ENCODE data around the gene KLHL2.

KLHL2 gene

DNA sequence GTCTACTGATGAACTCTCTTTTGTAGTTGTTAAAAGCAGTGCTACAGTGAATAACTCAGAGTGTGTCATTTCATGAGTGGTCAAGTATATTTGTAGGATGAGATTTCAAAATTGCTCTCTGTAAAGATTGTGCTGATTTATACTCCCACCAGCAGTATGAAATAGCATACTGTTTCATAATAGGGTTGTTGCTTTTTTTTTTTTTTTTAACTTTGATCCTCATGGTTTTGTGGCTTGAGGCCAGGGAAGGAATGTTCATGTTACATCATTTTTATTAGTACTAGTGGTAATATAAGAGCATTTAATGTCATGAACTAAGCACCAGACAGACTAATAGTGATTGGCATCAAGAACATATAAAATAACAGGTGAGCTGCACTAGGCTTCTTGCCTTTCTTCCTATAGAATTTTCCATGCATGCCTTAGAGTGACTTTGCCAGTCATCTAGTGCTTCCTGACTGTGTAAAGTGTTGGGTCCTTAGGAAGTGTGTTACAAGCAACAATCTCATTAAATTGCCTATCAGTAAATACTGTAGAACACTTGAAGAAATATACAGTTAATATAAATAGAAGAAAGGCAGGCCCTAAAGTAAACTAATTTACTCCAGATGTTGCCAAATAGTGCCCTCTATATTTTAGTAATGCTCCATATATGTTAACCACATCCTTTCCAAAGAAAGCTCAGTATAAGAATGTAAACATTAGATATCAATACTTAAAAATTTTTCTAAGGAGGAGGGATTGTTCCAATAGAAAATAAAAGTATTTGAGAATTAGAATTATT lies 81.5 kb downstream of the KLHL2 start:
- DNase-seq (ENCODE audit: low read depth in 2 of 2): no peak

DNA sequence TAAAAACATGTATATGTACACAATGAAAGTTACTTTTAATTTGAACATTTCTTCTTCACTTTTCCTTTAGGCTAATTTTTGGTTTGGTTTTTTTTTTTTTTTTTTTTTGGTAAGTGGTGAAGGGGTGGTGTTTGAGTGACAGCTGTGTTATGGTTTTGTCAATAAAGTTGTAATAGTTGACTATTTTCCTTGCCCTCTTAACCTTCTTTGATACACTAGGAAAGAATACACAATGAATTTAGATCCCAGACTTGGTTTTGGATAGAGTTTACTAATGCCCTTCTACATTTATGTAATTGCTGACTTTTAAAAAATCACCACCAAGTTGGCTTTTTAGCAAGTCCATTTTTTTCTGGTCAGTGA lies 82.0 kb downstream of the KLHL2 start:
- no peak for DNase-seq (ENCODE audit: low read depth in 2 of 2)

DNA sequence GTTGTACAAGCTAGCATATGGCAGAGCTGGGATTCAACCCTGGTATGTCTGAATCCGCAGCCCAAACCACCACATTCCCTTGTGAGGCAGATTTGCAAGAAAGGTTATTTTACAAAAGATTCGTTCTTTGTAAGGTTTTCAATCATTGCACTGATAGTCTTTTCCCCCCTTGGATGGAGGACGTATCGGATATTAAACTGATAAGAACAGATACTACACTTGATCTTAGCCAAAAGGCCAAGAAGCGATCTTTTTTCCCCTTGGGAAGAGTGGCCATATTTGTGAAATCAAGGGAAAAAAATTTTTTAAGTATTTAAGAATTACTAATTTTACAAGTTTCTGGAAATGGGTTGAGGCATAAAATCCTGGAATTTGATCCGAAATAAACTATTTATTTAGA lies 85.7 kb downstream of the KLHL2 start:
- DNase-seq (ENCODE audit: low read depth in 2 of 2): no peak

DNA sequence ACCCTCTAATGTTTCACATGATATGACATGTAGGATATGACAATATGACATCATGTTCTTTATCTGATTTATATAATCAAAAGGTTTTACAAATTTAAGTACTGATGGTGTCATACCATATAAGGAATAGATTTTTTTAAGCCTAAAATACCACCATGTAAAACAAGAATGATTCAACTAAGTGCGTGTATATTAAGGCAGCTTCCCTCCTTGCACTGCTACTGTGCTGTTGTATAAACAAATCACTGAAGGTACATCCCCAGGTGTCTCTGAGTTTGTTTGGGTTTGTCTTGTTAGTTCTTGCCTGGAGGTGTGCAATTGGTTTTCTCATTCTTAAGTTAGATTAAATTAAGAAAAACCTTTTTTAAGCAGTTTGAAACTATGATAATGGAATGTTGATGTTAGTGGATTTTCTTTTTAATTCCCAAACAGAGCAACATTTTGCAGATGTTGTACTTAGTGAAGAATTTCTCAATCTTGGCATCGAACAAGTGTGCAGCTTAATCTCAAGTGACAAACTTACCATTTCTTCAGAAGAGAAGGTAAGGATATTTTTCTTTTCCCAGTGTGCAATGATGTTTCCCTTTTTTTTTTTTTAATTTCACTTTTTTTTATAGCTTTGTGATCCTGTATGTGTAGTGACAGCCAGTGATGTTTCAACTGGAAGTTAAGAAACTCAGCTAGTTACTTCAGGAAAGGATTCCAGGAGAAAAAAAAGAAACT lies 86.7 kb downstream of the KLHL2 start:
- no peak for DNase-seq (ENCODE audit: low read depth in 2 of 2)

DNA sequence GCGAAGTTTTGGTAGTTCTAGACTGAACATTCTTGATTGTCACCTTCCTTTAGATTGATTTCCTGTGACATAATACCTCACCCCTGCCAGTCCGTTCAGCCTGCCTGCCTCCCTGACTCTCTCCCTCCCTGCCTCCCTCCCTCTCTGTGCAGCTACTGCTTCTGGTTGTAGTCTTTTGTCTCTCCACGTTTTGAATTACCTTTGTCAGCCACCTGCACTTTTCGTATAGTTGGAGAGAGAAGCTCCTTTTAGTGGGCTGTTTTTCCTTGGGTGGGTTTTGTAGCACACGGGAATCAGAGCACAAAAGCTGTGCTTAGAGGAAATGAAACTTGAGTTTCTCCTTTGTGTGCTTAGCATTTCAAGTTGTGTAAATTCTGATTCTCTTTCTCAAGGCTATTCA lies 87.5 kb downstream of the KLHL2 start:
- DNase-seq (ENCODE audit: low read depth in 2 of 2): no peak

DNA sequence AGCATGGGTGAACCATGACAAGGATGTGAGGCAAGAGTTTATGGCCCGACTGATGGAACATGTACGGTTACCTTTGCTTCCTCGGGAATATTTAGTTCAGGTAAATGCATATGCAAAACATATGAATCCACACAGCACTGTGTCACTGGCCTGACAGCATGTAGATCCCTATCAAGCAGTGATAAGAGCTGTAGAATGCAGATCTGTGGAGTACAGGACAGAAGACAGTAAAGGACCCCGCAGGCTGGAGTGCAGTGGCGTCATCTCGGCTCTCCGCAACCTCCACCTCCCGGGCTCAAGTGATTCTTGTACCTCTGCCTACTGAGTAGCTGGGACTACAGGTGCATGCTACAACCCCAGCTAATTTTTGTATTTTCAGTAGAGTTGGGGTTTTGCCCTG lies 90.3 kb downstream of the KLHL2 start:
- DNase-seq (ENCODE audit: low read depth in 2 of 2): no peak

DNA sequence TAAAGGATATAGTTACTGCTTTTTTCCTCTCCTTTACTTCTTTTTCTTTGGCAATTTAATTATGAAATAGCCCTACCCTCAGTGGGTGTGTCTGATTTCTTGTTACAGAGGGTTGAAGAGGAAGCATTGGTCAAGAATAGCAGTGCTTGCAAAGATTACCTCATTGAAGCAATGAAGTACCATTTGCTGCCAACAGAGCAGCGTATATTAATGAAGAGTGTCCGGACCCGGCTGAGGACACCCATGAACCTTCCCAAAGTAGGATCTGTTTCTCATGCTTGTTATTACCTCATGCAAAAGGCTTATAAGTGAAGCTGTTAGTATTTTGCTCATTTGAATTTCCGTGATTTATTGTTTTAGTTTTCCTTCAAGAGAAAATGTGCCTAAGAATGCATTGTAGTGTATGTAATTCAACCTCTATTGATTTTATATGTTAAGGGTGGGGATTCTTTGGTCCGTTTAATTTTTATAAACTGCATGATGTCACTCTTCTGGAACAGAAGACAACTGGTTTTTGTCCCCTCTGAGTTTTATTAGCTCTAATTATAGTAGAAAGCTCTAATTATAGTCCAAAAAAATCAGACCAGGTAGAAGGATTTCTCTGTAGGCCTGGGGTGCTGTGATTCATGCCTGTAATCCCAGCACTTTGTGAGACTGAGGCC lies 92.2 kb downstream of the KLHL2 start:
- DNase-seq (ENCODE audit: low read depth in 2 of 2): no peak

DNA sequence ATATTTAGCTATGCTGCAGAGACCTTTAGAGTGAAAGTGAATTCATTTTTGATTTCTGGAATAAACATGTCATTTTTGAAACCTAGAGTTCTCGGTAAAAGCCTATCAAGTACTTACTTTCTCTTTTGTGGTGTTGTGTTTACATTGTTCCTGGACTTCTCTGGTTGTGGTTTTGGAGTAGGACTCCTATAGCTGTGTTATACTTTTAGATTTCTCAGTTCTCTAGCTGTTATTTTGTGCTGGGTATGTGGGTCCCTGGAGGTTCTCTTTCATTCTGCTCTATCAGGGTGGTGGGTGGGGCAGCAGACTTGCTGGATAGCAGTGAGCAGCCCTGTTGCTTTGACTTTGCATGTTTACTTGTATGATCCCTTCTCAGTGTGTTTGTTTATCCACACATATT lies 94.5 kb downstream of the KLHL2 start:
- no peak for DNase-seq (ENCODE audit: low read depth in 2 of 2)

DNA sequence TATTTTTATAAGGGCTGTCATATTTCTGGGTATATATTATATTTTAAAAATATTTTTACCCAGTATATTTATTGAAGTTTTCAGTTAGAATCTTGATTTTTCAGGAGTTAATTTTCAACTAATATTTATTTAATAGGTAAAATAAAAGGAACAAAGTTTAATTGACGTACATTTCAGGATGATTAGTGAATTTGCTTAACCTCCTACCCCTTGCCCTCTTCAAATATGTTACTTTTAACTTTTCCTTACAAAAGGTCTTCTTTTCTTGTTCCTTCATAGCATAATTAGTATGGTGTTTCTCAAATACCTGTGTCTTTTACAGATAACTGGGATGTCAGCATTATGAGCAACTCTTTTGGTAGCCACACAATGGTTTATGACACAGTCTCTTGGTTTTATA lies 95.3 kb downstream of the KLHL2 start:
- DNase-seq (ENCODE audit: low read depth in 2 of 2): no peak

DNA sequence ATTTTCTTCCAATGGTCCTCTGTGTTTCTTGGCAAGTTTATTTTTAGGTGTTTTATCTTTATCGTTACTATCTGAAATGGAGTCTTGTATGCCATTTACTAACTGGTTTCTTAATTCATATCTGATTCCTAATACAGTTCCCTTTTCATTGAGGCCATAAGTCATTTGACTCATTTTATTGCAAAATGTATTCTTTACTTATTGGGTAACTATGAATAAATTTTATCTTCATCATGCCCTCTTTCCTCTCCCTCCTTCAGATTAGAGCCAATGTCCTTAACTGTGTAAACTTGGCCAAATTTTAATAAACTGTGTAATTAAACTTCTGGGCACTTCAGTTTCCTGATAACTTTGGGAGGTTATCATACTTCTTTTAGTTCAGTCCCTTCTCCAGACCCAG lies 100.8 kb downstream of the KLHL2 start:
- no peak for DNase-seq (ENCODE audit: low read depth in 2 of 2)

DNA sequence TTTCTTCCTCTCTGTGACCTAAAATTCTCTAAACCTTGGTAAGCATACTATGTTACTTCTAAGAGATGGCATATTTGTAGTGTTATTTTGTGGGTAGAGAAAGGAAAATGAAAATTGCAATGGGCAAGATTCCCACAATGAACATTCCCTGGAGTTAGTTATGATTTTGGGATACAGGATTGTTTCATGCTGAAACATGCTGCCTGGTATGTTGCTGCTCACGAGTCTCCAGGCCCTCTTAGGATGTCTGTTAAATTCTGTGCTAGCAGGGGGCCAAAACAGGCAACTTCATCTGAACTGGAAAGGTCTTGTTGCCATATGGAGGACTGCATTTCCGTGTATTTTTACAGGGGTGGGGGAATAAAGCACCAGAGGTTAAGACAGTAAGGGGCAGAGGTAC lies 101.2 kb downstream of the KLHL2 start:
- no peak for DNase-seq (ENCODE audit: low read depth in 2 of 2)

DNA sequence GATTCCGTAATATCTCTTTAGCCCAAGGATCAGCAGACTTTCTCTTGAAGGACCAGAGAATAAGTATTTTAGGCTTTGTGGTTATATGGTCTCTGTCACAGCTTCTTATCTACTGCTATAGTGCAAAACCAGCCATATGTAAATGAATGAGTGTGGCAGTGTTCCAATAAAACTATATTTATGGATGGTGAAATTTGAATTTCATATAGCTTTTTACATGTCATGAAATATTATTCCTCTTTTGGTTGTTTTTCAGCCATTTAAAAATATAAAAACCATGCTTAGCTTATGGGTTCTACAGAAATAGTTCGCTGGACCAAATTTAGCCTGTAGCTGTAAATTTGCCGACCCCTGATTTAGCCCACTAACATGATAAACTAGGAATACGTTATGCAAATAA lies 102.1 kb downstream of the KLHL2 start:
- no peak for DNase-seq (ENCODE audit: low read depth in 2 of 2)

DNA sequence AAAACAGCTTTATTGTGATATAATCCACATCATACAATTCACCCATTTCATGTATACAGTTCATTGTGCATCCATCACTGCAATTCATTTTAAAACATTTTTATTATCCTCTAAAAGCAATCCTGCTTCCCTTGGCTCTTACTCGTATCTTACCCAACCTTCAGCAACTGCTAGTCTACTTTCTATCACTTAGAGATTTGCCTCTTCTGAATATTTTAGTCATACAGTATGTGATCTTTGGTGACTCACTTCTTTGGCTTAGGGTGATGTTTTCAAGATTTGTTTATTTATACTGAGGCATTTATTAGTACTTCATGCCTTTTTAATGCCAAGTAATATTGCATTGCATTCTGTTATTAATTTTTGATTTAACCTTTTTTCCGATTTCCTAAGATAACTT lies 105.1 kb downstream of the KLHL2 start:
- no peak for DNase-seq (ENCODE audit: low read depth in 2 of 2)

DNA sequence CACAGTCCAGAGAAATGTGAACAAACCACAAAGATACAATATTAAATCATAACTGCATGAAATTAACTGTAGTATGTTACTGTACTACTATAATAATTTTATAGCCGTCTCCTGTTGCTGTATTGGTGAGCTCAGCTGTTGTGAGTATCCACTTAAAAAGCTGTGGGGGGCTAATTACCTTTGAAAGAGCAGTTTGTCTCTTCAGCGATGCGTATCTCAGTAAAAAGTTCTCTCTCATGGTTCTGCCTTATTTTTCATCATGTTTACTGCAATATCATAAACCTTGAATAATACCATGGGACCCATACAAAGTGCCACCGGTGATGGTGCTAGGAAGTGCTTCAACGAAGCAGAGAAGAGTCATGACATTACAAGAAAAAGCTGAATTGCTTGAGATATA lies 111.7 kb downstream of the KLHL2 start:
- no peak for DNase-seq (ENCODE audit: low read depth in 2 of 2)

DNA sequence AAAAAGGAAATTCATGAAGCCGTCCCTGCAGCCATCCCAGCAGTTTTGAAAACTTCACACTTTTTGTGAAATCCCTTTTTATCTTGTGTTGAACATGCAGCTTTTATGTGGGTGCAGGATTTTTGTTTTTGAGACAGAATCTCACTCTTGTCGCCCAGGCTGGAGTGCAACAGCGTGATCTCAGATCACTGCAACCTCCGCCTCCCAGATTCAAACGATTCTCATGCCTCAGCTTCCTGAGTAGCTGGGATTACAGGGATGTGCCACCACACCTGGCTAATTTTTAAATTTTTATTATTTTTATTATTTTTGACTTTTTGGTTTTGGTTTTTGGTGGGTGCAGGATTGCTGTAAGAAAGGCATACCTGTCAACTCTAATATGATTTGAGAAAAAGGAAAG lies 112.1 kb downstream of the KLHL2 start:
- no peak for DNase-seq (ENCODE audit: low read depth in 2 of 2)

DNA sequence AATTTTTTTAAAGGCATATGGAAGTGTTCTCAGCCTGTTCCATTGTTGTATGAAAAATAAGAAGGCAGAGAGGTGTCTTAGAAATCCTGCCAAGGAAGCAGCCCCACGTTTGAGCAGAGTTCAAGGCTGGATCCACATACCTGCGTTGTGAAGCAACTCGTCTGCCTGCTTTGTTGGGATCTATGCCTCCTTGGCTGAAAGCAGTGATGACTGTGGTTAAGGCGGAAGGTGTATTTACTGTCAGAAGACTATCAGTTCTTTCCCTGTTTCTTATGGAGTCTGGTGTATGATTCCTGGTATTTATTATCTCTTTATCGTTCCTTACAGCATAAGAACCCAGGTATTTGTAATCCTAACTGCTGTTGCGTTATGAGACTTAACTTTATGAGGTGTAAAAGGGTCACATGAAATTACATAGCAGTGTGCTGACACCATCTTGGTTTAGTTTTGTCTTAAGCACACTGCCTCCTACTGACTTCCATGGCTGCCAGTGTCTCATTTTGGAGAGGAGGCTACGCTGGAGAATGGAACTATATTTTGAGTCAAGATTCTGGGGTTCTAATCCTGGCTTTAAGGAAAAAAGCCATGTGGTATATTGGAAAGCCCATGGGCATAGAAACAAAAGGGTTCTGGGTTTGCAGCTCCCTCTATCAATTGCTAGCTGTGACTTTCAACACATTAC lies 117.0 kb downstream of the KLHL2 start:
- DNase-seq (ENCODE audit: low read depth in 2 of 2): no peak

DNA sequence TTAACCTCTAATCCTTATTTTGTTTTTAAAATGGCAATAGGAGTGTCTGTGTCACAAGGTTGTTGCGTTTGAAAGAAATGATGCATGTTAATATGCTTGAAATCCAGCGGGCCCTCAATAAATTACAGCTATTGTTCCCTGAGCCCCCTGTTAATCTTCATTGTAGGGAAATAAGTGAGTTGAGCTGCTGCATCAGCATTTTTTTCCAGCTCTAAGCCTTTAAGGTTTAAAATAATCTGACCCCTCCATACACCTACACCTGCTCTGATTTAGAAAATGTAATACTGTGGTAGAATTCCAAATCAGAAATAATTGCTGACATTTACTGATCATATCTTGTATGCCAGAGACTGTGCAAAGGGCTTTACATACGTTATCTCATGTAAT lies 117.5 kb downstream of the KLHL2 start:
- DNase-seq (ENCODE audit: low read depth in 2 of 2): no peak

DNA sequence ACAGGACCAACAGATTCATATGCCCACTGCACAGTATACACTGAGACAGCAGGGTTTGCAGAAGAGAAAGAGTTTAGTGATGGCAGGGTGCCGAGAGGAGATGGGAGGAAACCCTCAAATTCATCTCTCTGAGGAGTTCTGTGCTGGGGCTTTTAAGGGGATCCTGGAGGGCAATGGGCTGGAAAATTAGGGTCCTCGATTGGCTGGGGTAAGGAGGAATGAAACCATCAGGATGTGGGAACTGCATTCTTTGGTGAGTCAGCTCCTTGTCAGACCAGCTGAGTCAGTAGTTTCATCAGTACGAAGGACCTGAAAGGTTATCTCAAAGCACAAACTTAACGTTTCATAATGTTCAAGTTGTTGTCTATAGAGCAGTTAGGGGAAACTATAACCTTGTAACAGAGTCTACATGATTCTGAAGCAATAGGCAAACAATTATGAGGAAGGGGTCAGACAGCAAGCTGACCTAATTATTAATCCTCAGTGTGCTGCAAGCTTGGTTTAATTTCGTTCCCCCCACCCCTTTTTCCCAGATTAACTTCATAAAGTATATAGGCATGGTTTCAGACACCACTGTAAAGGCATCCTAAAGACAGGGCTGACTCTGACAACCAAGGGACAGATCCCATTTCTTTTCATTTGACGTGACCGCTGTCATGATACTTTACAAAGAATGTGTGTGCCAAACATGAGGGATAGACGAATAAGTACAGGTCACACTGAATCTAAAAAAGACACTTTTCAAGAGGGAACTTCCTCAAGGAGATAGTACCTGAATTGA lies 118.6 kb downstream of the KLHL2 start:
- DNase-seq (ENCODE audit: low read depth in 2 of 2): no peak

DNA sequence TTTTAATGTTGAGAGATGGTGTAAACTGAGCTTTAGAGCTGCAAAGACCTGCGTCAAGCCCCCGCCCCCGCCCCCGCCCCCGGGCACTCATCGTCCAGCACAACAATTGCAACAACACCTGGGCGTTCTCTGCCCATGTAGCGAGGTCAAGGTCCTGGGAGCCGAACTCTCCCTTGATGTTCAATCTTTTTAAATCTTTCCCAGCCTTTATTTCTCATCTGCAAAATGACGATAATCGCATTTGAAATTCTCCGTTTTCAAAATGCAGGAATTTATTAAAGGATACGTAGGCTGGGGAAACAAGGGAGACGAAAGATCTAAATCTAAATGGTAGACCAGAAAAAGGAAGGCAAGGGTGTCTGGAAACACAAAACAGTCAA lies 119.5 kb downstream of the KLHL2 start:
- DNase-seq (ENCODE audit: low read depth in 2 of 2): no peak

DNA sequence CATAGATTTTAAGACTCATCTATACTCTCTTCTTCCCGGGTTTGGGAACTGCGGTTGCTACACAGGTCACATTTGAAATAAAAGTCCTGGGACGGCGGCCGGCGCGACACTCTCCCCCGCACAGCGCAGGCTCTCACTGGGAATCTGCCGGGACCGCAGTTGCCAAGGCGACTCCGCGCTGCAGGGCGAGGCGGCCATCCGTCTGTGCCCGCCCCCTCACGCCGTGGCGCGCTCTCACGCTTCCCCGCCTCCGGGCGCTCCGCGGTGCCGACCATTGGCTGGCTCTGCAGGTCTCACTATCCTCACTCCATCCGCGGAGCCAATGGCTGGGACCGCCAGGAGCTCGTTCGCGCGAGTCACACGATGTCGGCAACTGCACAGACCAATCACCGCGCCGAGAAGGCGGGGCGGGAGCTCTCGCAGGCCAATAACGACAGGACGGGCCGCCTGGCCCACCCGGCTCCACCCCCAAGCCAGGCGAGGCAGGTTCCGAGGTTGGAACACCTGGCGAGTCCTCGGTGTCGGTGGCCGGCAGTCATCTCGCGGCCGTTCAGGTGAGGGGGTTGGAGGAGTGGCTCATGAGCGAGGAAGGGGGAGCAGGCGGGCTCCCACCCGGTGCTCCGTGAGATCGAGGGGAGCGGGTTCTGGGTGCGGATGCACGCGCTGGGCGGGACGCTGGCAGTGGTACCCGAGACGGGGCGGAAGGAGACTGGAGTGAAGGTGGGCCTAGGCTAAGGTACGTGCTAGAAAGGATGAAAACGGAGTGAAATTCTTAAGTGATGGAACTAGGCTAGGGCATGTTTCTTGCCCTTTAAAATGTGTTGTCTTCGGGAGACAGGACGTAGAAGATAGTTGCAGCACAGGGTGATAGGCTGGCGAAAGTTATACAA lies 120.1 kb downstream of the KLHL2 start, which contains the start of gene MSMO1:
TSS of gene MSMO1 (plus strand) at position 459 of the 890 bp plus-strand sequence. CDS start 5,702 bp downstream, outside the sequence.
- DNase-seq (ENCODE audit: low read depth in 2 of 2): peak; percentile 88 to 89

DNA sequence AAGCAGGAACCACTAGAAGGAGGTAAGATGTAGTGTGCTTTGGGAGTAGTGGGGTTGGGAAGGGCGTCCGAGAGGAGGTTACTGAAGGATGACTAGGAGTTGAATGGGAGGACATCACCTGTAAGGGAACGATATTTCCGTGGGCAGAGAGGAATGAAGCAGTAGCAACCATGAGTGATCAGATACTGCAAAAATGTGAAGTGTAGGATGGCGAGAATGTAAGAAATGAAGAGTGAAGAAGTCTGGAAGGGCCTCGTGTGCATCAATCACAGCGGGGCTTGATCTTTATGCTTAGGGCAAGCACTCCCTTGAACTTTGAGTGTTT lies 120.7 kb downstream of the KLHL2 start:
- no peak for DNase-seq (ENCODE audit: low read depth in 2 of 2)

All from stimulated activated CD4-positive, alpha-beta T cell treated with anti-CD3 and anti-CD28 coated beads, Interleukin-1b, Interleukin-23, amount 100 ng/mL, for 1 hour (primary cell).